Measurements from ENCODE around the gene MED31. TPM values are rescaled to one million over a fixed set of nuclear protein-coding genes. Genes with fewer than 3 reads are reported as not detected.
A peak's percentile ranks its signal among the peaks of the same experiment; 100 is the strongest.

MED31 gene
- total and polyA plus RNA-seq, 2 of the 13 experiments (the other 11 are each of a cell fraction or from before 2014, with no cell fraction given): 19.0 to 20.9 TPM

DNA sequence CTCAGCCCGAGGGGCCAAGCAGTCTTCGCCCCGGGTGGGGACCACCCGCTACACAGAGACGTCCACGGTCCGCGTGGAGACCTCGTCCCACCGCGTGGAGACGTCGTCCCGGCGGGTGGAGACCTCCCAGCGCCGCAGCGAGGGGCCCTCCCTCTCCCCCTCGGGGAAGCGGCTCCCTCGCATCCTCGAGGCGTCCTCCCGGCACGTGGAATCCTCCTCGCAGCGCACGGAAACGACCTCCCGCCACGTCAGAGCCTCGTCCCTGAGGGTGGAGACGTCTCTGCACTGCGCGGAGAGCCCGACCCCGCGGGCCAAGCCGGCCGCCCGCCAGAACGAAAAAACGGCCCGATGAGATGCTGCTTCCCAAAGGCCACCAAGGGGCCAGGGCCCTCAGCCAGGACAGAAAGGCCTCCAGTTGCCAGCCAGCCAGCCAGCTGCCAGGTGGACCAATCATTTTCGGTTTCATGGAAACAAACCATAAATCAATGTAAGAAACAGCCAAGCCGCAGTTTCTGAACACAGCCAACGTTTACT is 581 bp upstream of the MED31 start (continued):
- TF ChIP-seq NCOR1 (IDR thresholded peaks at IDR 0.05; ENCODE audit: borderline replicate concordance, low read length): no peak
- peak; percentile 94 for TF ChIP-seq GZF1 (CRISPR knock-in tag; IDR thresholded peaks at IDR 0.05)
- peak; percentile 85; the same call in 1 of the 2 replicates for TF ChIP-seq ZNF558 (CRISPR knock-in tag; IDR thresholded peaks at IDR 0.05; ENCODE audit: borderline replicate concordance)
- TF ChIP-seq, protein P1, sequence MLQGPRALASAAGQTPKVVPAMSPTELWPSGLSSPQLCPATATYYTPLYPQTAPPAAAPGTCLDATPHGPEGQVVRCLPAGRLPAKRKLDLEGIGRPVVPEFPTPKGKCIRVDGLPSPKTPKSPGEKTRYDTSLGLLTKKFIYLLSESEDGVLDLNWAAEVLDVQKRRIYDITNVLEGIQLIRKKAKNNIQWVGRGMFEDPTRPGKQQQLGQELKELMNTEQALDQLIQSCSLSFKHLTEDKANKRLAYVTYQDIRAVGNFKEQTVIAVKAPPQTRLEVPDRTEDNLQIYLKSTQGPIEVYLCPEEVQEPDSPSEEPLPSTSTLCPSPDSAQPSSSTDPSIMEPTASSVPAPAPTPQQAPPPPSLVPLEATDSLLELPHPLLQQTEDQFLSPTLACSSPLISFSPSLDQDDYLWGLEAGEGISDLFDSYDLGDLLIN (CRISPR knock-in tag; IDR thresholded peaks at IDR 0.05; ENCODE audit: borderline replicate concordance): peak; percentile 51; the same call in 1 of the 2 replicates
- TF ChIP-seq, protein P2, sequence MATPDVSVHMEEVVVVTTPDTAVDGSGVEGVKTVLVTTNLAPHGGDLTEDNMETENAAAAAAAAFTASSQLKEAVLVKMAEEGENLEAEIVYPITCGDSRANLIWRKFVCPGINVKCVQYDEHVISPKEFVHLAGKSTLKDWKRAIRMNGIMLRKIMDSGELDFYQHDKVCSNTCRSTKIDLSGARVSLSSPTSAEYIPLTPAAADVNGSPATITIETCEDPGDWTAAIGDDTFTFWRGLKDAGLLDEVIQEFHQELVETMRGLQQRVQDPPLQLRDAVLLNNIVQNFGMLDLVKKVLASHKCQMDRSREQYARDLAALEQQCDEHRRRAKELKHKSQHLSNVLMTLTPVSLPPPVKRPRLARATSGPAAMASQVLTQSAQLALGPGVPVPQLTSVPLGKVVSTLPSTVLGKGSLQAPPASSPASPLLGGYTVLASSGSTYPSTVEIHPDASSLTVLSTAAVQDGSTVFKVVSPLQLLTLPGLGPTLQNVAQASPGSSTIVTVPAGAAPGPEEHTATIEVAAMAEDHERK (CRISPR knock-in tag; IDR thresholded peaks at IDR 0.05; ENCODE audit: low read depth): no peak
- TF ChIP-seq, protein P3, sequence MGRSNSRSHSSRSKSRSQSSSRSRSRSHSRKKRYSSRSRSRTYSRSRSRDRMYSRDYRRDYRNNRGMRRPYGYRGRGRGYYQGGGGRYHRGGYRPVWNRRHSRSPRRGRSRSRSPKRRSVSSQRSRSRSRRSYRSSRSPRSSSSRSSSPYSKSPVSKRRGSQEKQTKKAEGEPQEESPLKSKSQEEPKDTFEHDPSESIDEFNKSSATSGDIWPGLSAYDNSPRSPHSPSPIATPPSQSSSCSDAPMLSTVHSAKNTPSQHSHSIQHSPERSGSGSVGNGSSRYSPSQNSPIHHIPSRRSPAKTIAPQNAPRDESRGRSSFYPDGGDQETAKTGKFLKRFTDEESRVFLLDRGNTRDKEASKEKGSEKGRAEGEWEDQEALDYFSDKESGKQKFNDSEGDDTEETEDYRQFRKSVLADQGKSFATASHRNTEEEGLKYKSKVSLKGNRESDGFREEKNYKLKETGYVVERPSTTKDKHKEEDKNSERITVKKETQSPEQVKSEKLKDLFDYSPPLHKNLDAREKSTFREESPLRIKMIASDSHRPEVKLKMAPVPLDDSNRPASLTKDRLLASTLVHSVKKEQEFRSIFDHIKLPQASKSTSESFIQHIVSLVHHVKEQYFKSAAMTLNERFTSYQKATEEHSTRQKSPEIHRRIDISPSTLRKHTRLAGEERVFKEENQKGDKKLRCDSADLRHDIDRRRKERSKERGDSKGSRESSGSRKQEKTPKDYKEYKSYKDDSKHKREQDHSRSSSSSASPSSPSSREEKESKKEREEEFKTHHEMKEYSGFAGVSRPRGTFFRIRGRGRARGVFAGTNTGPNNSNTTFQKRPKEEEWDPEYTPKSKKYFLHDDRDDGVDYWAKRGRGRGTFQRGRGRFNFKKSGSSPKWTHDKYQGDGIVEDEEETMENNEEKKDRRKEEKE (IDR thresholded peaks at IDR 0.05): no peak
- TF ChIP-seq TRIM24 (CRISPR knock-in tag; IDR thresholded peaks at IDR 0.05): no peak
- TF ChIP-seq, protein P4, sequence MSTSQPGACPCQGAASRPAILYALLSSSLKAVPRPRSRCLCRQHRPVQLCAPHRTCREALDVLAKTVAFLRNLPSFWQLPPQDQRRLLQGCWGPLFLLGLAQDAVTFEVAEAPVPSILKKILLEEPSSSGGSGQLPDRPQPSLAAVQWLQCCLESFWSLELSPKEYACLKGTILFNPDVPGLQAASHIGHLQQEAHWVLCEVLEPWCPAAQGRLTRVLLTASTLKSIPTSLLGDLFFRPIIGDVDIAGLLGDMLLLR (CRISPR knock-in tag; IDR thresholded peaks at IDR 0.05): peak; percentile 99
- TF ChIP-seq CAMTA2 (CRISPR knock-in tag; IDR thresholded peaks at IDR 0.05; ENCODE audit: borderline replicate concordance): peak; percentile 98
- peak; percentile 98 for TF ChIP-seq SATB2 (CRISPR knock-in tag; IDR thresholded peaks at IDR 0.05)
- TF ChIP-seq, protein P5, sequence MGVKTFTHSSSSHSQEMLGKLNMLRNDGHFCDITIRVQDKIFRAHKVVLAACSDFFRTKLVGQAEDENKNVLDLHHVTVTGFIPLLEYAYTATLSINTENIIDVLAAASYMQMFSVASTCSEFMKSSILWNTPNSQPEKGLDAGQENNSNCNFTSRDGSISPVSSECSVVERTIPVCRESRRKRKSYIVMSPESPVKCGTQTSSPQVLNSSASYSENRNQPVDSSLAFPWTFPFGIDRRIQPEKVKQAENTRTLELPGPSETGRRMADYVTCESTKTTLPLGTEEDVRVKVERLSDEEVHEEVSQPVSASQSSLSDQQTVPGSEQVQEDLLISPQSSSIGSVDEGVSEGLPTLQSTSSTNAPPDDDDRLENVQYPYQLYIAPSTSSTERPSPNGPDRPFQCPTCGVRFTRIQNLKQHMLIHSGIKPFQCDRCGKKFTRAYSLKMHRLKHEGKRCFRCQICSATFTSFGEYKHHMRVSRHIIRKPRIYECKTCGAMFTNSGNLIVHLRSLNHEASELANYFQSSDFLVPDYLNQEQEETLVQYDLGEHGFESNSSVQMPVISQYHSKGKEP (CRISPR knock-in tag; IDR thresholded peaks at IDR 0.05): peak; percentile 92; the same call in 1 of the 2 replicates
- TF ChIP-seq SPEN (CRISPR knock-in tag; IDR thresholded peaks at IDR 0.05; ENCODE audit: low read depth): peak; percentile 48; the same call in 1 of the 2 replicates
- peak; percentile 98 for TF ChIP-seq SRY (CRISPR knock-in tag; IDR thresholded peaks at IDR 0.05)
- TF ChIP-seq, protein P6, sequence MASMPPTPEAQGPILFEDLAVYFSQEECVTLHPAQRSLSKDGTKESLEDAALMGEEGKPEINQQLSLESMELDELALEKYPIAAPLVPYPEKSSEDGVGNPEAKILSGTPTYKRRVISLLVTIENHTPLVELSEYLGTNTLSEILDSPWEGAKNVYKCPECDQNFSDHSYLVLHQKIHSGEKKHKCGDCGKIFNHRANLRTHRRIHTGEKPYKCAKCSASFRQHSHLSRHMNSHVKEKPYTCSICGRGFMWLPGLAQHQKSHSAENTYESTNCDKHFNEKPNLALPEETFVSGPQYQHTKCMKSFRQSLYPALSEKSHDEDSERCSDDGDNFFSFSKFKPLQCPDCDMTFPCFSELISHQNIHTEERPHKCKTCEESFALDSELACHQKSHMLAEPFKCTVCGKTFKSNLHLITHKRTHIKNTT (CRISPR knock-in tag; IDR thresholded peaks at IDR 0.05): no peak
- TF ChIP-seq, protein P7, sequence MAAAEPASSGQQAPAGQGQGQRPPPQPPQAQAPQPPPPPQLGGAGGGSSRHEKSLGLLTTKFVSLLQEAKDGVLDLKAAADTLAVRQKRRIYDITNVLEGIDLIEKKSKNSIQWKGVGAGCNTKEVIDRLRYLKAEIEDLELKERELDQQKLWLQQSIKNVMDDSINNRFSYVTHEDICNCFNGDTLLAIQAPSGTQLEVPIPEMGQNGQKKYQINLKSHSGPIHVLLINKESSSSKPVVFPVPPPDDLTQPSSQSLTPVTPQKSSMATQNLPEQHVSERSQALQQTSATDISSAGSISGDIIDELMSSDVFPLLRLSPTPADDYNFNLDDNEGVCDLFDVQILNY (CRISPR knock-in tag; conservative IDR thresholded peaks at IDR 0.05): peak; percentile 66; the same call in 1 of the 2 replicates
- TF ChIP-seq BHLHE40 (IDR thresholded peaks at IDR 0.05; ENCODE audit: low read length): no peak
- no peak for TF ChIP-seq HNRNPK (IDR thresholded peaks at IDR 0.05; ENCODE audit: low read depth, low read length, poor library complexity, severe bottlenecking)
- TF ChIP-seq SOX13 (IDR thresholded peaks at IDR 0.05): no peak
- peak in 1 of 2 experiments; percentile 38; a peak in 2 of 4 replicates for TF ChIP-seq SOX13 (CRISPR knock-in tag; conservative IDR thresholded peaks at IDR 0.05 in 1 of 2, IDR thresholded peaks at IDR 0.05 in 1 of 2)

Data from HepG2 (cell line).